ENCODE measurements around the gene ALS2CL. TPM values are rescaled to one million over a fixed set of nuclear protein-coding genes. Genes with fewer than 3 reads are reported as not detected.
A peak's percentile ranks its signal among the peaks of the same experiment; 100 is the strongest.
"Not testable (repeated sequence)": the region's sequence is repeated elsewhere in the genome, so short reads cannot be mapped to it uniquely, and the experiment has no call there.

Gene ALS2CL, protein sequence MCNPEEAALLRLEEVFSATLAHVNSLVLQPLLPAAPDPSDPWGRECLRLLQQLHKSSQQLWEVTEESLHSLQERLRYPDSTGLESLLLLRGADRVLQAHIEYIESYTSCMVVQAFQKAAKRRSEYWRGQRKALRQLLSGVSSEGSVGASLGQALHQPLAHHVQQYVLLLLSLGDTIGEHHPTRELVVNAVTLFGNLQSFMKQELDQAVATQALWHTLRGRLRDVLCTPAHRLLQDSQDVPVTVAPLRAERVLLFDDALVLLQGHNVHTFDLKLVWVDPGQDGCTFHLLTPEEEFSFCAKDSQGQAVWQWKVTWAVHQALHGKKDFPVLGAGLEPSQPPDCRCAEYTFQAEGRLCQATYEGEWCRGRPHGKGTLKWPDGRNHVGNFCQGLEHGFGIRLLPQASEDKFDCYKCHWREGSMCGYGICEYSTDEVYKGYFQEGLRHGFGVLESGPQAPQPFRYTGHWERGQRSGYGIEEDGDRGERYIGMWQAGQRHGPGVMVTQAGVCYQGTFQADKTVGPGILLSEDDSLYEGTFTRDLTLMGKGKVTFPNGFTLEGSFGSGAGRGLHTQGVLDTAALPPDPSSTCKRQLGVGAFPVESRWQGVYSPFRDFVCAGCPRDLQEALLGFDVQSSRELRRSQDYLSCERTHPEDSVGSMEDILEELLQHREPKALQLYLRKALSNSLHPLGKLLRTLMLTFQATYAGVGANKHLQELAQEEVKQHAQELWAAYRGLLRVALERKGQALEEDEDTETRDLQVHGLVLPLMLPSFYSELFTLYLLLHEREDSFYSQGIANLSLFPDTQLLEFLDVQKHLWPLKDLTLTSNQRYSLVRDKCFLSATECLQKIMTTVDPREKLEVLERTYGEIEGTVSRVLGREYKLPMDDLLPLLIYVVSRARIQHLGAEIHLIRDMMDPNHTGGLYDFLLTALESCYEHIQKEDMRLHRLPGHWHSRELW
- 2.3 and 3.6 TPM in 2 replicates for polyA plus RNA-seq (2011; rRNA removed)
- polyA plus RNA-seq (2012; cell fraction: cytosol; rRNA removed): 2.2 and 2.3 TPM in 2 replicates
- 18.0 and 19.1 TPM in 2 replicates for polyA plus RNA-seq (2012; cell fraction: nucleus; rRNA removed)
- polyA plus RNA-seq (2017; fragmentation: RNase III; extraction: RNeasy Plus Mini Kit Qiagen cat#74134 plus additional on column Dnase treatment): 3.3 to 4.0 TPM (median 3.9 TPM) in 3 replicates
- polyA minus RNA-seq (2011; rRNA and poly(A)+ RNA removed): 2.3 and 2.8 TPM in 2 replicates

DNA sequence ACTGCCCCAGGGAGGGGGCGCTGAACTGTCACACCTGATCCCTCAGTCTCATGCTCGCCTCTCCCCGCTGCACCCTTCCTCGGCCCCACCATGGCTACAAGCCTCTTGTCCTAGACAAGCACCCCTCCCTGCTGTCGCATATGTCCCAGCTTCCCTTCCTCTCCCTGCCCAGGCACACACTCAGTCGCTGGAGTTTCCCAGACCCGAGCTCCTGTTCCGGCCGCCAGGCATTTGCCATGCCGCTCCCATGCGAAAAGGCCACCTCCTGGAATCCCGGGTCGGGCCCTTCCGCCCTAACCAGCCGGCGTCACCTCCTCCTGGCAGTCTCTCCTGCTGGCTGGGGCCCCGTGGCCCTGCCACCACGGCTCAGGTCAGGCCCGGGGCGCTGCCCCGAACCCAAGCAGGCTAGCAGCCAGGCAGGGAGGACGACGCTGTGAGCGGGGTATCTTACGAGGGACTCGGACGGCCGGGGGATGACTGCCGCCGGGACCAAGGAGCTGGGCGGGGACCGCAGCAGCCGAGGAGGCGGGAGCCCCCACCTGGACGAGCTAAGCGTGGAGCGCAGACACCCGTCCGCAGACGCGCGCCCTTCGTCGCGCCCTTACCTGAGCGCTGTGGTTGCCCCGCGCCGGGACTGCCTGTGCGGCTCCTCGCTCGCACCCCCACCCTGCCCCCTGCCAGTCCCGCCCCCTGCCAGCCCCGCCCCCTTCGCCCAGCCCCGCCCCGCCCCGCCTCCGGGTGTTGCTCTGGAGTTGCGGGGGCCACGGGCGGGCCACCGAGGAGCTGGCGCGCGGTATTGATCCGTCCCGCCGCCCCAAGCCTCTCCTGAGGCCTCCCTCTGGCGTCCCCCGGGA lies at the start of gene ALS2CL:
ALS2CL (minus strand) TSS at position 642 of the 854 bp plus-strand sequence. CDS start 4,239 bp downstream, outside the sequence.
- Histone ChIP-seq H3K4me3 (peak within 1 kb of the TSS; percentile 80), H3K27ac (peak within 1 kb of the TSS; percentile 76 to 88), H3K4me2 (peak within 1 kb of the TSS; percentile 99), H3K4me1 (peaks cover 27% of the 10 kb centered on the region), H3K9me3 (no peaks in the 10 kb centered on the region)
- TF ChIP-seq, protein P1, sequence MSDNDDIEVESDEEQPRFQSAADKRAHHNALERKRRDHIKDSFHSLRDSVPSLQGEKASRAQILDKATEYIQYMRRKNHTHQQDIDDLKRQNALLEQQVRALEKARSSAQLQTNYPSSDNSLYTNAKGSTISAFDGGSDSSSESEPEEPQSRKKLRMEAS (IDR thresholded peaks at IDR 0.05): 0 out of 2 replicates have a peak, but pooled peaks have one; percentile 9
- TF ChIP-seq, protein P2, sequence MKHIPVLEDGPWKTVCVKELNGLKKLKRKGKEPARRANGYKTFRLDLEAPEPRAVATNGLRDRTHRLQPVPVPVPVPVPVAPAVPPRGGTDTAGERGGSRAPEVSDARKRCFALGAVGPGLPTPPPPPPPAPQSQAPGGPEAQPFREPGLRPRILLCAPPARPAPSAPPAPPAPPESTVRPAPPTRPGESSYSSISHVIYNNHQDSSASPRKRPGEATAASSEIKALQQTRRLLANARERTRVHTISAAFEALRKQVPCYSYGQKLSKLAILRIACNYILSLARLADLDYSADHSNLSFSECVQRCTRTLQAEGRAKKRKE (CRISPR knock-in tag; IDR thresholded peaks at IDR 0.05; ENCODE audit: low read depth): no peak
- peak; percentile 54 for TF ChIP-seq POLR2A (IDR thresholded peaks at IDR 0.05; ENCODE audit: low read length)
- no peak for TF ChIP-seq SMC3 (IDR thresholded peaks at IDR 0.05)
- WGBS (ENCODE audit: missing lambda C conversion rate): 10% methylated on average over 5 of the region's 71 CpGs
- ATAC-seq (peak; percentile 54 to 80), DNase-seq (ENCODE audit: low read depth in 1 of 2, low spot score in 1 of 2) (peak; percentile 32 to 35), FAIRE-seq (no peak)
- CTCF ChIA-PET: interaction anchor here (0.9 to 2.6 kb wide), 6 partner anchors 9 to 216 kb away, joined by 3 to 6 read pairs (median 4); no protein-coding TSS in a partner anchor
- POLR2A ChIA-PET: interaction anchor here (0.6 kb wide), 1 partner anchor 1095 kb away, joined by 3 read pairs; no protein-coding TSS in a partner anchor

DNA sequence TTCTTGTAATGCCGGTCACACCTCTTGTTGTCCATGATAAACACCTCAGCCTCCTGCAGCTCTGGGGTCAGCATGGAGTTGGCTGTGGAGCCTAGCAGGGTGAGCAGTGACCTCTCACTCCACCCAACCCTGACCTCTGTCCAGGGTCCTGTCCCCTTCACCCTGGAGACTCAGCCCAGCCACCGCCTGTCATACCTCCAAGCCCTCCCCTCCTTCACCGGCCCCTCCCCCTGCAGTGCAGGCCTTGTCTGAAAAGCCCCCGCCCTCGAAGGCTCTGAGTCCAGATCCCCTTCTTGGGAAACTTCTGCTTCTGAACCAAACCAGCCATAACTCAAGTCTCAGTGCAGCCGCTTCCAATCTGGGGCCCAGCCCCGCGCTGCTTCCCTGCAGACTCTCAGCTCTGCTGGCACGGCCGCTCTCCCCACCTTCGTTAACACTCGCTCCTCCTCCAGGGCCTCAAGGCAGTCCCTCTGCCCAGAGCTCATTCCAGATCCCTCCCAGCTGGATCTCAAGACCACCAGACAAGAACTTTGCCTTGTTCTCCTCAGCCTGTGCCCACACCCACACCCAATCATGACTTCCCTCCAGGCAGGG lies 49.6 kb upstream of the ALS2CL start:
- H3K27ac ChIP-seq: no peak overlapping the region
- ChIA-PET POLR2A (no interaction called here), CTCF (interaction anchor here (0.5 kb wide), 1 partner anchor 565 kb away, joined by 4 read pairs; no protein-coding TSS in a partner anchor)
- no peaks in the 10 kb centered on the region for H3K9me3 ChIP-seq
- ATAC-seq (no peak), DNase-seq (ENCODE audit: low read depth in 1 of 2, low spot score in 1 of 2) (no peak), FAIRE-seq (no peak)
- TF ChIP-seq MAFK (IDR thresholded peaks at IDR 0.05; ENCODE audit: partially characterized antibody) (no peak), SREBF2 (IDR thresholded peaks at IDR 0.05) (no peak), RAD21 (conservative IDR thresholded peaks at IDR 0.05 in 1 of 2, IDR thresholded peaks at IDR 0.05 in 1 of 2) (no peak), CHD4 (IDR thresholded peaks at IDR 0.05; ENCODE audit: borderline replicate concordance) (no peak), SMC3 (IDR thresholded peaks at IDR 0.05) (no peak), FOXS1 (CRISPR knock-in tag; IDR thresholded peaks at IDR 0.05) (no peak), GATA3 (IDR thresholded peaks at IDR 0.05; ENCODE audit: borderline replicate concordance) (no peak), JUN (IDR thresholded peaks at IDR 0.05) (no peak), KDM5A (IDR thresholded peaks at IDR 0.05) (no peak), RFX5 (IDR thresholded peaks at IDR 0.05) (no peak), CBX8 (IDR thresholded peaks at IDR 0.05) (no peak), HOXB13 (CRISPR knock-in tag; IDR thresholded peaks at IDR 0.05; ENCODE audit: low read depth) (no peak), MYC (IDR thresholded peaks at IDR 0.05; ENCODE audit: borderline replicate concordance, low read length) (no peak)
- TF ChIP-seq, protein P3, sequence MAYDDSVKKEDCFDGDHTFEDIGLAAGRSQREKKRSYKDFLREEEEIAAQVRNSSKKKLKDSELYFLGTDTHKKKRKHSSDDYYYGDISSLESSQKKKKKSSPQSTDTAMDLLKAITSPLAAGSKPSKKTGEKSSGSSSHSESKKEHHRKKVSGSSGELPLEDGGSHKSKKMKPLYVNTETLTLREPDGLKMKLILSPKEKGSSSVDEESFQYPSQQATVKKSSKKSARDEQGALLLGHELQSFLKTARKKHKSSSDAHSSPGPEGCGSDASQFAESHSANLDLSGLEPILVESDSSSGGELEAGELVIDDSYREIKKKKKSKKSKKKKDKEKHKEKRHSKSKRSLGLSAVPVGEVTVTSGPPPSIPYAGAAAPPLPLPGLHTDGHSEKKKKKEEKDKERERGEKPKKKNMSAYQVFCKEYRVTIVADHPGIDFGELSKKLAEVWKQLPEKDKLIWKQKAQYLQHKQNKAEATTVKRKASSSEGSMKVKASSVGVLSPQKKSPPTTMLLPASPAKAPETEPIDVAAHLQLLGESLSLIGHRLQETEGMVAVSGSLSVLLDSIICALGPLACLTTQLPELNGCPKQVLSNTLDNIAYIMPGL (CRISPR knock-in tag; IDR thresholded peaks at IDR 0.05; ENCODE audit: borderline replicate concordance): no peak
- TF ChIP-seq, protein P4, sequence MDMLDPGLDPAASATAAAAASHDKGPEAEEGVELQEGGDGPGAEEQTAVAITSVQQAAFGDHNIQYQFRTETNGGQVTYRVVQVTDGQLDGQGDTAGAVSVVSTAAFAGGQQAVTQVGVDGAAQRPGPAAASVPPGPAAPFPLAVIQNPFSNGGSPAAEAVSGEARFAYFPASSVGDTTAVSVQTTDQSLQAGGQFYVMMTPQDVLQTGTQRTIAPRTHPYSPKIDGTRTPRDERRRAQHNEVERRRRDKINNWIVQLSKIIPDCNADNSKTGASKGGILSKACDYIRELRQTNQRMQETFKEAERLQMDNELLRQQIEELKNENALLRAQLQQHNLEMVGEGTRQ (IDR thresholded peaks at IDR 0.05): no peak
- TF ChIP-seq, protein P5, sequence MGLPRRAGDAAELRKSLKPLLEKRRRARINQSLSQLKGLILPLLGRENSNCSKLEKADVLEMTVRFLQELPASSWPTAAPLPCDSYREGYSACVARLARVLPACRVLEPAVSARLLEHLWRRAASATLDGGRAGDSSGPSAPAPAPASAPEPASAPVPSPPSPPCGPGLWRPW (IDR thresholded peaks at IDR 0.05): no peak
- no peak overlapping the region for H3K4me2 ChIP-seq
- no peak overlapping the region for H3K4me3 ChIP-seq
- 87% methylated on average over 10 of the region's 12 CpGs for WGBS (ENCODE audit: missing lambda C conversion rate)
- H3K4me1 ChIP-seq: no peaks in the 10 kb centered on the region

DNA sequence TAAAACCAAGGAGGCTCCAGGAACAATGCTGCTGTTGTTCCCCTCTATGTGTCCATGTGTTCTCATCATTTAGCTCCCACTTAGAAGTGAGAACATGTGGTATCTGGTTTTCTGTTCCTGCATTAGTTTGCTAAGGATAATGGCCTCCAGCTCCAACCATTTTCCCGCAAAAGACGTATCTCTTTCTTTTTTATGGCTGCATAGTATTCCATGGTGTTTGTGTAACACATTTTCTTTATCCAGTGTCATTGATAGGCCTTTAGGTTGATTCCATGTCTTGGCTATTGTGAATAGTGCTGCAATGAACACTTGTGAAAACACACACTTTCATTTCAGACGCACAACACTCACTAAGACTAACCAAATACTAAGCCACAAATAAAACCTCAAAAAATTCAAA lies 46.1 kb upstream of the ALS2CL start:
- ATAC-seq; FAIRE-seq; DNase-seq (ENCODE audit: low read depth in 1 of 2, low spot score in 1 of 2); H3K4me1 ChIP-seq; H3K9me3 ChIP-seq; H3K27ac ChIP-seq; H3K4me2 ChIP-seq; H3K4me3 ChIP-seq; CTCF ChIA-PET; POLR2A ChIA-PET: not testable (repeated sequence)
- WGBS (ENCODE audit: missing lambda C conversion rate): 62% methylated on average over 3 of the region's 3 CpGs
